Dendritic cell treated with granulocyte-macrophage colony-stimulating factor and Interleukin-4, amounts not matched to agents 40 ng/mL and 50 ng/mL, for 4 days (primary cell): ENCODE measurements around the gene ACSL3.
"Not testable (repeated sequence)": the region's sequence is repeated elsewhere in the genome, so short reads cannot be mapped to it uniquely, and the experiment has no call there.

Experiments
- H3K27ac Mint-ChIP-seq: one replicate; pipeline ENCODE4 v1.8.0; 2022; ENCODE audit warnings: mild to moderate bottlenecking, mixed read lengths
- H3K27me3 Mint-ChIP-seq: one replicate; pipeline ENCODE4 v1.8.0; 2022; ENCODE audit warnings: mild to moderate bottlenecking, mixed read lengths
- H3K36me3 Mint-ChIP-seq: one replicate; pipeline ENCODE4 v1.8.0; 2022; ENCODE audit warnings: low read depth, mixed read lengths
- H3K4me1 Mint-ChIP-seq: one replicate; pipeline ENCODE4 v1.8.0; 2022; ENCODE audit warnings: low read depth, mixed read lengths
- H3K4me3 Mint-ChIP-seq: one replicate; pipeline ENCODE4 v1.8.0; 2022; ENCODE audit warnings: mild to moderate bottlenecking, moderate library complexity, mixed read lengths
- H3K9me3 Mint-ChIP-seq: one replicate; pipeline ENCODE4 v1.8.0; 2022; ENCODE audit warnings: mixed read lengths
- intact Hi-C: fragments of 100-400 bp; cut with micrococcal nuclease; formaldehyde crosslinking; loops from one replicate; pipeline ENCODE4 v1.15.0; 2022

The ACSL3 gene

DNA sequence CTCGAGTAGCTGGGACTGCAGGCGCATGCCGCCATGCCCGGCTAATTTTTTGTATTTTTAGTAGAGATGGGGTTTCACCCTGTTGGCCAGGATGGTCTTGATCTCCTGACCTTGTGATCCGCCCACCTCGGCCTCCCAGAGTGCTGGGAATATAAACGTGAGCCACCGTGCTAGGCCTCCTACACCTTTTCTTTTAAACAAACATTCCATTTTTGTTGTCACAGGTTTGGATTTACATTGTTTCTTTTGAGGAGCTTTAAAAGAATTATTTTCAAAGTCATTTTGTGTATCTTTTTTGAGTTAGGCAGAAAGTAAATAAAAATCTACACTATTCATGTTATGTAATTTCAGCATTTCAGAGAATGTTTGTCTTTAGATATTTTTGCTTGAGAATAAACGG lies 56.4 kb downstream of the ACSL3 start:
- Mint-ChIP-seq H3K36me3 (peaks cover 66% of the 10 kb centered on the region), H3K4me1 (peaks cover 31% of the 10 kb centered on the region)
- intact Hi-C loops, H3K9me3 Mint-ChIP-seq, H3K4me3 Mint-ChIP-seq, H3K27me3 Mint-ChIP-seq, H3K27ac Mint-ChIP-seq: not testable (repeated sequence)

DNA sequence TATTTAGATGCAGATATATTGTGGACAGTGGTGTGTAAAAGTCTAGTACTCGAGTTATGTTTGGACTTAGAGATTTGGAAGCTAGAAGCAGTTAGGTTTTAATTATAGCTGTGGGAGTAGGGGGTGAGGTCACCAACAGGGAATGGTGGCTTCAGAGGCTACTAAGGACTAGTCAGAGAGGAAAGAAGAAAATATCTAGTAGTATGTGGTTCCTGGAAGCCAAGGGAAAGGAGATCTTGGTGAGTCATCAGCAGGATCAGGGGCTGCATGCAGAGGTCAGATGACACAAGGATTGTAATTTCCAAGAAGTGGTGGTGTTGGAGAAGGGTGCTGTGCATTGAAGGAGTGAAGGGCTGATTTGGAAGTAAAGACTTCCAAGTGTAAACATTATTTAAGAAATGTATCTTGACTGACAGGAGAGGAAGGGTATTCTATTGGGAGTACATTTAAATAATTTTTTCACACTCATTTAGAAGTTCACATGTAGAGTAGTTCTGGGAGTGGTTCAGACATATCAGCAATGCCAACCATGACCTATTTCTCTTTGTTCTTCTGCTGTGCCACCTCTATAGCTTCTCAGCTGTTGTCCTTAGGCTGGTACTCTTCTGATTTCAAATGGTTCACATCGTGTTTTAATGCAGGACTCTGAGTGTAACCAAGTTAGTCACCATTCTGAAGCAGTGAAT lies 59.1 kb downstream of the ACSL3 start:
- intact Hi-C loops = no loop called here
- no peak overlapping the region for H3K4me3 Mint-ChIP-seq
- peaks cover 10% of the 10 kb centered on the region for H3K4me1 Mint-ChIP-seq
- peaks cover 70% of the 10 kb centered on the region for H3K36me3 Mint-ChIP-seq
- no peaks in the 10 kb centered on the region for H3K9me3 Mint-ChIP-seq
- H3K27ac Mint-ChIP-seq = peak overlapping the region; percentile 5
- H3K27me3 Mint-ChIP-seq = no peaks in the 10 kb centered on the region

DNA sequence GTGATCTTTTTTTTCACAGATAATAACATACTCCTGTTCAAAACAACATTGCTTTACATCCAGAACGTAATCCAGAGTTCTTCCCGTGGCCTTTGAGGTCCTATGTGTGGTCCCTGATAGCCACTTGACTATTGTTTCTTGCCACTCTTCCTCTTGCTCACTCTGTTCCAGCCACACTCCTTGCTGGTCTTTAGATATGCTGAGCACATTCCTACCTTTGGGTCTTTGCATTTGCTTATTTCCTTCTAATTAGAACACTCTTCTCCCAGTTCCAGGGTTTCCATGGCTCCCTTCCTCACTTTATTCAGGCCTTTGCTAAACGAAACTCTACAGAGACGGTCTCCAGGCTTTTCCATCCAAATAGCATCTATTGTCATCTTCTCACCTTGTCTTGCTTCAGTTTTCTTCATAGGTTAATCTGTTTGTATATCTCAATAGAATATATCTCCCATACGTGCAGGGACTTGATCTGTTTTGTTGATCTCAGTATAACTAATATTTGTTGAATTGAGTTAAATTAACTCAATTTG lies 59.9 kb downstream of the ACSL3 start:
- no peaks in the 10 kb centered on the region for H3K9me3 Mint-ChIP-seq
- H3K4me3 Mint-ChIP-seq = no peak overlapping the region
- H3K27ac Mint-ChIP-seq = no peak overlapping the region
- peaks cover 78% of the 10 kb centered on the region for H3K36me3 Mint-ChIP-seq
- intact Hi-C loops = no loop called here
- no peaks in the 10 kb centered on the region for H3K27me3 Mint-ChIP-seq
- peaks cover 10% of the 10 kb centered on the region for H3K4me1 Mint-ChIP-seq

DNA sequence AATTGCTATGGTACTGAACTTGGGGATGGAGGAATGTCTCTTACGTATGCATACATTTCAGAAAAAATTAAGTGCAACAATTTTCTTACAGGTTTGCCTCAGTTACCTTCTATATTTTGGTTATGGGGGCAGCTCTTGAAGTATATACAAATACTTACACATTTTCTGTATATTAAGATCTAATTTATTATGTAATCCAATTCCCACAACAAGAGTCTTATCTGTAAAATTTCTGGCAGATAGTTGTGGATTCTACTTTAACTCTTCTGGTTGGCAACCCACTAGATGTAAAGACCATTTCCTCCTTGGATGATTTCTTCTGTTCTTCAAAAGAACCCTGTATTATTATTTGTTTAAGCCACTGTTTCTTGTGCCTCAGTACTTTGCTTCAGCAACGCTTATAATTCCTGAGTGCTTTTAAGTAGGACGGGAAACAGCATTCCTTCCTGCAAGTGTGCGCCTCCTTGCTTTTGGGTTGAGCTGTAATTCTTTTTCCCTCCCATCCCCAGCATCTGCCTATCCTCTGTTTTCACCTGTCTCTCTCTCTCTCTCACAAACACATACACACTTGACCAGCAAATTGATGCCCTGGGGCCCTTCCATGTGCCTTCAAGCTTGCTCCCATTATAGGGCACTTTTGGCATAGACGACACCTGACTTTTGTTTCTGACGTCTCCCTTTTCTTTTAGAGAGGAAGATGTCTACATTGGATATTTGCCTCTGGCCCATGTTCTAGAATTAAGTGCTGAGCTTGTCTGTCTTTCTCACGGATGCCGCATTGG lies 61.4 kb downstream of the ACSL3 start:
- Mint-ChIP-seq H3K4me1 (peaks cover 10% of the 10 kb centered on the region), H3K36me3 (peaks cover 73% of the 10 kb centered on the region), H3K4me3 (no peak overlapping the region), H3K27ac (no peak overlapping the region), H3K27me3 (no peaks in the 10 kb centered on the region), H3K9me3 (no peaks in the 10 kb centered on the region)
- intact Hi-C loops = no loop called here

DNA sequence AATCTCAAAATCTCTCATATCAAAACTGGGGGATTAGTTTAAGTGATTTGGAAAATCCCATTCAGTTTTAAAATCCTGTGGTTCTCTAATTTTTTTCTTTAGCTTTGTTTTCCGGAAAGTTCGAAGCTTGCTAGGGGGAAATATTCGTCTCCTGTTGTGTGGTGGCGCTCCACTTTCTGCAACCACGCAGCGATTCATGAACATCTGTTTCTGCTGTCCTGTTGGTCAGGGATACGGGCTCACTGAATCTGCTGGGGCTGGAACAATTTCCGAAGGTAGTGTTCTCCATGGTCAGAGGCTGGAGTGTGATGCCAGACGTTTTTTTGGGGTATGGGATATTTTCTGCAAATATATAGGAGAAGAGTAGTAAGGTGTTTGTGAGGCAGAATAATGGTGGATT lies 66.1 kb downstream of the ACSL3 start:
- Mint-ChIP-seq H3K27me3 (no peaks in the 10 kb centered on the region), H3K9me3 (no peaks in the 10 kb centered on the region), H3K4me1 (no peaks in the 10 kb centered on the region), H3K4me3 (no peak overlapping the region), H3K36me3 (peaks cover 81% of the 10 kb centered on the region), H3K27ac (no peak overlapping the region)
- intact Hi-C loops = no loop called here

DNA sequence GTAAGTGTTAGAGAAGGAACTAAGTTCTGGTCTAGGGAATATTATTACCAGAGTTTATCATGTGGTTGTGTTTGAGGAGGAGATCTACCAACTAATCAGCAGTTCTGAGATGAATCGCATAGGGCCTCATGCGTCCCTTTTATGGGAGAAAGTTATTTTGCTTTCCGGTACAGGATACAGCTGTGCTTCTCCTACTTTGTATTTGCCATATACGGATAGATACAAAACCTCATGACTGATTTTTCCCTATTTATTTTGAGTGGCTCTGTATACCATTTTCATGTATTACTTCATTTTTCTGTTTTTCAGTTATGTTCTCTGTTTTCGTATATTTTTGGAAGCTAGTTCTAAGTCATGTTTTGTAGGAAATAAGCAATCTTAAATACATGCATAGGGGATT lies 66.8 kb downstream of the ACSL3 start:
- intact Hi-C loops = no loop called here

DNA sequence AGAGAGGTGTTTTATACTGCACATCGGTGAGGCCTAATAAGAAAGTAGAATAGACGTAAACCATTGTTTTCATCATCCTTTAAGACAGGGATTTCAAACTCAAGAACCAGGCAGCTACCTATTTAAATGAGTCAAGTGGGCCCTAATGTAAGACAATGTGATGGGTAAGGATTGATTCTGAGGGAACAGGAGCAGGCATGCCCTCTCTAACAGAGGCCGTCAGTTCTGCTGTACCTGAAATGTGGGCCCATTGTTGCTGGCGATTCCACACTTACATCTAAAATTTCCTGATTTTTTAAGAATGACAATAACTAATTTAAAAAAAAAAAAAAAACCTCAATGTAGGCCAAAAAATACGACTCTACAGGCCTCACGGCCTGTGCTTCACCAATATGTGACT lies 67.5 kb downstream of the ACSL3 start:
- H3K4me1 Mint-ChIP-seq = no peaks in the 10 kb centered on the region
- H3K27me3 Mint-ChIP-seq = no peaks in the 10 kb centered on the region
- peaks cover 80% of the 10 kb centered on the region for H3K36me3 Mint-ChIP-seq
- H3K9me3 Mint-ChIP-seq = no peaks in the 10 kb centered on the region
- H3K4me3 Mint-ChIP-seq = no peak overlapping the region
- intact Hi-C loops = no loop called here
- H3K27ac Mint-ChIP-seq = no peak overlapping the region

More for the DNA sequence above, 66.8 kb downstream of the ACSL3 start:
- H3K27me3 Mint-ChIP-seq = no peaks in the 10 kb centered on the region
- peaks cover 80% of the 10 kb centered on the region for H3K36me3 Mint-ChIP-seq
- H3K4me3 Mint-ChIP-seq = no peak overlapping the region
- no peaks in the 10 kb centered on the region for H3K9me3 Mint-ChIP-seq
- no peaks in the 10 kb centered on the region for H3K4me1 Mint-ChIP-seq
- no peak overlapping the region for H3K27ac Mint-ChIP-seq

DNA sequence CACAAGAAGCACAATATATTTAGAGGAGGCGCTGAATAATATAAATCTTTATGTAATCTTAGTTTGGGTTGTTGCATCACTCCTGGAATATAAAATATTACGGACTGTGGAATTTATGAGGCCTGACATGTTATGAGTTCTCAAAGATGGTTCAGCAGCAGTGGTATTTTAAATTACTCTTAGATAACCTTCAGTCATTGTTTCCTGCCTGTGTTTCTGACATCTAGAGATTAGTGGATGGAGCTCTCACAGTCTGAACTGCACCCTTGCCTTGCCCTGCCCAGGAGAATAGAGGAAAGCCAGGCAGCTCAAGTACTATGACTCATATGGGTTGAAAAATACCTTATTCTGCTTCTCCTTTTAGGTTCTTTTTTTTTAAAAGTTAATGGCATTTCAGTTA lies 70.0 kb downstream of the ACSL3 start:
- peaks cover 82% of the 10 kb centered on the region for H3K36me3 Mint-ChIP-seq
- intact Hi-C loops = no loop called here
- H3K27me3 Mint-ChIP-seq = no peaks in the 10 kb centered on the region
- H3K27ac Mint-ChIP-seq = no peak overlapping the region
- H3K4me3 Mint-ChIP-seq = no peak overlapping the region
- no peaks in the 10 kb centered on the region for H3K4me1 Mint-ChIP-seq
- H3K9me3 Mint-ChIP-seq = no peaks in the 10 kb centered on the region

DNA sequence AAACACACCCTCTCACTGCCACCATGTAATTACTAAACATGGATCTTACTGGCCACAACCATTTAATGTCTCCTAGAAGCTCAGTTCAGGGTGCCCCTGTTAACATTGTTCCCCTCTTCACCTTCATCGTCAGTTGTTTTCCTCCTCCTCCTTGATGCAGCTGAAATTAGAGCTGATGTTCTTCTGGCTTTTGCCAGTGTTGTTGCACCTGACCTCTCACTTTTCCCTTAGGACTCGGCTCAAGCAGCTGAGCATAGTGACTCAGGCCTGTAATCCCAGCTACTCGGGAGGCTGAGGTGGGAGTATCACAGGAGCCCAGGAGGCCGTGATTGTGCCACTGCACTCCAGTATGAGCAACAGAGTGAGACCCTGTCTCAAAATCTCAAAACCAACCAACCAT lies 70.8 kb downstream of the ACSL3 start:
- peaks cover 89% of the 10 kb centered on the region for H3K36me3 Mint-ChIP-seq
- no peak overlapping the region for H3K4me3 Mint-ChIP-seq
- intact Hi-C loops = no loop called here
- peak overlapping the region; percentile 10 for H3K27ac Mint-ChIP-seq
- no peaks in the 10 kb centered on the region for H3K27me3 Mint-ChIP-seq
- H3K9me3 Mint-ChIP-seq = peaks cover 5% of the 10 kb centered on the region
- no peaks in the 10 kb centered on the region for H3K4me1 Mint-ChIP-seq

DNA sequence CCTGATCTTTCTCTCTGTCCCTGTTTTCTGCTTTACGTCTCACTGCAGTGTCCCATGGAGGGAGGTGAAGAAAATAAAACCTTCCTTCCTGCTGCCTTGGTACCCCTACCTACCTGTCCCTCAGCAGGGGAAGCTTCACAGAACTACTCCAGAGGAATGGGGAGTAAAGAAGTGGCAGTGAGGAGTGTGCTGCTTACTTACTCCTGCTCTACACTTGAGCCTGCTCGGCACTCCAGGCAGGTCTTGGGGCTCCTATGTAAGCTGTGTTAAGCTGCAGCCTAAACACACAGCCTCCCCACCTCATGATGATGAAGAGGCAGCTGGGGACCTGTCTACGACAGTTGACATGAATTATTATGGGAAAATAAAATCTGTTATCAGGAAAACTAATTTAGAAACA lies 72.6 kb downstream of the ACSL3 start:
- intact Hi-C loops = no loop called here
- peaks cover 89% of the 10 kb centered on the region for H3K36me3 Mint-ChIP-seq

DNA sequence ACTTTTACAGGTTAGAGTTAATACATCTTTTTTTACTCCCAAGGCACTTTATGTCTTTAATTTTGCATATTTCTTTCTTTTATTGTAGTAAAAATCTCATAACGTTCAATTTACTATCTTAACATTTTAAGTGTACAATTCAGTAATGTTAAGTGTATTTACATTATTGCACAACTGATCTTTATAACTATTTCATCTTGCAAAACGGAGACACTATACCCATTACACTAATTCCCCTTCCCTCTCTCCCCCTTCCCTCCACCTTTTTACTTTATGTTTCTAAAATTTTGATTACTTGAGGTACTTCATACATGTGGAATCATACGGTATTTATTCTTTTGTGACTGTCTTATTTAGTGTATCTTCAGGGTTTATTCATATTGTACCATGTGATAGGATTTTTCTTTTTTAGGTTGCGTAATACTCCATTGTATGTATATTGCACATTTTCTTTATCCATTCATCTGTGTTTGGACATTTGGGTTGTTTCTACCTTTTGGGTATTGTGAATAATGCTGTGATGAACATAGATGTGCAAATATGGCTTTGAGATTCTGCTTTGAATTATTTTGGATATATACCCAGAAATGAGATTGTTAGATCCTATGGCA lies 75.0 kb downstream of the ACSL3 start:
- no peak overlapping the region for H3K4me3 Mint-ChIP-seq
- intact Hi-C loops = no loop called here
- H3K9me3 Mint-ChIP-seq = peaks cover 19% of the 10 kb centered on the region
- no peak overlapping the region for H3K27ac Mint-ChIP-seq
- H3K27me3 Mint-ChIP-seq = no peaks in the 10 kb centered on the region
- H3K4me1 Mint-ChIP-seq = no peaks in the 10 kb centered on the region
- H3K36me3 Mint-ChIP-seq = peaks cover 87% of the 10 kb centered on the region

More for the DNA sequence above, 72.6 kb downstream of the ACSL3 start:
- Mint-ChIP-seq H3K4me1 (no peaks in the 10 kb centered on the region), H3K4me3 (no peak overlapping the region), H3K27me3 (no peaks in the 10 kb centered on the region), H3K27ac (no peak overlapping the region), H3K9me3 (peaks cover 19% of the 10 kb centered on the region)

DNA sequence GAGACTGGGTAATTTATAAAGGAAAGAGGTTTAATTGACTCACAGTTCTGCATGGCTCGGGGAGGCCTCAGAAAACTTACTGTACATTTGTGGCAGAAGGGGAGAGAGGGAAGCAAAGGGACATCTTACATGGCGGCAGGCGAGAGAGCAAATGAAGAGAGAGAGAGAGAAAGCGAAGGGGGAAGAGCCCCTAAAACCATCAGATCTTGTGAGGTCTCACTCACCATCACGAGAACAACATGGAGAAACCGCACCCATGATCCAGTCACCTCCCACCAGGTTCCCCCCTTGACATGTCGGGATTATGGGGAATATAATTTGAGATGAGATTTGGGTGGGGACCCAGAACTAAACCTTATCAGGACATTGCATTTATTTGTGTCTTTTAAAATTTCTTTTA lies 75.9 kb downstream of the ACSL3 start:
- intact Hi-C loops = no loop called here
- Mint-ChIP-seq H3K4me1 (no peaks in the 10 kb centered on the region), H3K27me3 (no peaks in the 10 kb centered on the region), H3K27ac (no peak overlapping the region), H3K36me3 (peaks cover 85% of the 10 kb centered on the region), H3K9me3 (peaks cover 19% of the 10 kb centered on the region), H3K4me3 (no peak overlapping the region)

DNA sequence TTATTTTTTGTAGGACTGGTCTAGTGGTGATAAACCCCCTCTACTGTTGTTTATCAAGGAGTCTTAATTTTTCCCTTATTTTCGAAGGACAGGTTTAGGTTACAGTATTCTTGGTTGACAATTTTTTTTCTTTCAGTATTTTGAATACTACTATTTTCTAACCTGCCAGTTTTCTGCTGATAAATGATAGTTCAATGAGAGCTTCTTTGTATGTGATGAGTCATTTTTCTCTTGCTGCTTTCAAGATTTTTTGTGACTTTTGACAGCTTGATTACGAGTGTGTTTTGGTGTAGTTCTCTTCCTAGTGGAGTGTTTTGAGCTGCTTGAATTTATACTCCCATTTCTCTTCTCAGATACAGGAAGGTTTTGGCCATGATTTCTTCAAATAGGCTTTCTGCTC lies 77.5 kb downstream of the ACSL3 start:
- H3K36me3 Mint-ChIP-seq = peaks cover 85% of the 10 kb centered on the region
- no peaks in the 10 kb centered on the region for H3K27me3 Mint-ChIP-seq
- H3K27ac Mint-ChIP-seq = no peak overlapping the region
- intact Hi-C loops = no loop called here
- no peak overlapping the region for H3K4me3 Mint-ChIP-seq
- H3K4me1 Mint-ChIP-seq = no peaks in the 10 kb centered on the region
- peaks cover 19% of the 10 kb centered on the region for H3K9me3 Mint-ChIP-seq

DNA sequence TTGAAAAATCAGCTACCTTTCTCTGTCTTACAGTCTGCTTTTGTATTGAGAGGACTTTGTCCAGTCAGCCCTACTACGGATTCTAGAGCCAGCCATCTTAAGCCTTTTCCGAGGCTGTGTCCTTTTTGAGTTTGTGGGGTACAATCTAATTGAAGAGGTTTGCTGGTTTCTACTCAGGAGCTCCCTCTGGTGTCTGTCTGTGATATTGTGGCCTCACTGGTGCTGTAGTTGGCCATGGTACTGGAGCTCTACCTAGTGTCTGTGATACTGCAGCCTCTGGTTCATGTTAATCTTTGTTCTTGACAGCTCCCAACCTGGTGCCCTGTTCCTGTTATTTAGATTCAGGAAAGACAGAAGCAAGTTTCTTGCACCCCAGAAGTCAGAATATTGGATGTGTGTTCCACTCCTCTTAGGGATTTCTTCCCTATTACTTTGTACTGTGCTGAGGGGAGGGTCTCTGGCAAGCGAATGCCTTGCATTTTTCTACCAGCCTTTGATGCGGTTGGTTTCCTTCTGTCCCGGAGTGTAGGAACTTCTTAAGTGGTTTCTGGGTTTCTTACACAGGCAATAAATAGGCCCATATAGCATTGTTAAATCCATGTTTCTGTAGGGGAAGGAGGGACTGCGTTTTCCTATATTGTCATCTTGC lies 78.5 kb downstream of the ACSL3 start:
- Mint-ChIP-seq H3K4me3 (no peak overlapping the region), H3K9me3 (peaks cover 19% of the 10 kb centered on the region), H3K27ac (no peak overlapping the region), H3K36me3 (peaks cover 79% of the 10 kb centered on the region), H3K27me3 (no peaks in the 10 kb centered on the region), H3K4me1 (no peaks in the 10 kb centered on the region)
- intact Hi-C loops = no loop called here
